ENCODE data around the gene WWTR1.

DNA sequence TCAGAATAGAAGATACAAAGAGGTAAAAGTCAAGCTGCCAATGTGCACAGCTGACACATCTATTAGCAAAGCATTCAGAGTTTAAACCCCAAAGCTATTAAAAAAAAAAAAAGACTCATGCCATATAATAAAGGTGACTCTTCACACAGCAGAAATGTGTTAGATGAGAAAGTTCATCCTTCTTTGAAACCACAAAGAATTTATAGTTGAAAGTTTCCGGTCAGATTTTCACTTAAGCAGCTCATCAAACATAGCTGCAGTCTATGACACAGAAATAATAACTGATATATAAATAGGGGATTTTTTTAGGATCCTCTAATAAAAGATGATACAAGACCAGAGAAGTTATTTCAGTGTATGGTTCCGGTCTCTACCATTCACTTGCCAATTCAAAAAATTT, 76.6 kb downstream of the WWTR1 start:
- TF ChIP-seq BHLHE40 (IDR thresholded peaks at IDR 0.05; ENCODE audit: low read depth, low read length) (no peak), MAFK (IDR thresholded peaks at IDR 0.05; ENCODE audit: low read depth, low read length) (no peak)
- TF ChIP-seq, protein P1, sequence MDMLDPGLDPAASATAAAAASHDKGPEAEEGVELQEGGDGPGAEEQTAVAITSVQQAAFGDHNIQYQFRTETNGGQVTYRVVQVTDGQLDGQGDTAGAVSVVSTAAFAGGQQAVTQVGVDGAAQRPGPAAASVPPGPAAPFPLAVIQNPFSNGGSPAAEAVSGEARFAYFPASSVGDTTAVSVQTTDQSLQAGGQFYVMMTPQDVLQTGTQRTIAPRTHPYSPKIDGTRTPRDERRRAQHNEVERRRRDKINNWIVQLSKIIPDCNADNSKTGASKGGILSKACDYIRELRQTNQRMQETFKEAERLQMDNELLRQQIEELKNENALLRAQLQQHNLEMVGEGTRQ (IDR thresholded peaks at IDR 0.05; ENCODE audit: low read depth, low read length), result no peak

Measured in IMR-90 (cell line).